ENCODE results near the gene OR6Y1.

The OR6Y1 gene

DNA sequence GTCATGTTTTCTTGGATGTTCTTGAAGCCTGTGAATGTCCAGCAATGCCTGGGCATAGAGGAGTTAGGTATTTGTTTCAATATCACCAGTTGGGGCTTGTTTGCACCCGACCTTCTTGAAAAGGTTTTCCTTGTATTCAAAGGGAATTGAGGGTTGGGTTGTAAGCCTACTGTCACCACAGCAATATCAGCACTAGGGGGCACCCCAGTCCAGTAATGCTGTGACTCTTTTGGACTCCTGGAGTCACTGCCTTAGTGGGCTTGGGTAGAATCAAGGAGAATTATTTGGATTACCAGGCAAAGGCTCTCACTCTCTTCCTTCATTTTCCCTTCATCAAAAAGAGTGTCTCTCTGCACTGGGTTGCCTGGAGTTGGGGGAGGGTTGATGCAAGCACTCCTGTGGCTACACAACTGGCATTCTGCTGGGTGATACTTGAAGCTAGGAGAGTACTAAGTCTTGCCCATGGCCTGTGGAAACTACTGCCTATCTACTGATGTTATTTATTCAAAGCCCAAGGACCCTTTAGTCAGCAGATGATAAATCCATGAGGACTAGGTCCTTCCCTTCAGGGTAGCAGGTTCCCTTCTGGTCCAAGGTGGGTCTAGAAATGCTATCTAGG is 47.7 kb downstream of the OR6Y1 start:
- DNase-seq: peak; percentile 69 to 84 (median 78)

DNA sequence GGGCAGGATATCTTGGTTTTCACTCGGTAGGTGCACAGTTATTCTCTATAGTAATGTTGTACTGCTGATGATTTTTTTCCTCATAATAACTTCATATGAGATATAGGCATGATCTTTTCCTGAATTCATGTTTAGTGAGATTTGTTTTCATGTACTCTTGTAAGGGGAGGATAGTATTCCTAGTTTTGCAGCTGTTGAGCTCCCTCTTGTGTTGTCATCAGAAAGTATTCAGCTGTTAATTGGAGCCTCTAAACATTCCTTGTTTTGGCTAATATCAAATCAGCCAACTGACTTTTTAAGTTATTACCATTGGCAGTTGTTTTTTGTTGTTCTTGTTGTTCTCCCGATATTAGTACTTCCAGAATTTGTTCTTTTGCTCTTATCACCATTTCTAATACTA is 57.8 kb downstream of the OR6Y1 start:
- DNase-seq: peak; percentile 49 to 76 (median 62)

DNA sequence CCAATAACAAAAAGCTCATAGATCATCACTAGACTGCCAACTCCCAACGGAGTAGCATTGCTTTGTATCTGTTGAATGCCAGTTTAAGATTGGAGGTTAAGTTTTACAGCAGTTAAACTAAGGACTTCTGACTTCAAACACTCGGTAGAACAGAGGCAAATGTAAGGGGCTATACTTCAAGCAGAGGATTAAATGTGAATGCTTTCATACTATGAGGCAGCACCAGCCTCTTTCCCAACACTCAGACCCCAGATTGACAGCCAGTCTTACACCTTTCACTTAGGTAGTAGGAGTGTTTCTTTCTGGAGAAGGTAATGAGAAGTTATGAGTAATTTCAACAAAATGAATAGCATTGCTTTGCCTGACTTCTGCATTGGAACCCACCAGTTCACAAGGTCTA is 59.4 kb downstream of the OR6Y1 start:
- DNase-seq: no peak
